GM23338 (cell line): ENCODE data around the gene ZNF398. TPM values are rescaled to one million over a fixed set of nuclear protein-coding genes. Genes with fewer than 3 reads are reported as not detected.

Experiments
- ATAC-seq: fragments of 200-7000 bp; cut with Tn5 transposase; 3 replicates; pipeline ENCODE4 v1.9.1; 2020
- DNase-seq: peaks from one replicate; pipeline ENCODE4 v3.0.0-alpha.2; 2015; ENCODE audit warnings: low spot score
- H2AFZ ChIP-seq: fragments of 200-600 bp; sonication (generic); 2 replicates; pipeline ENCODE4 v1.8.0; 2016; ENCODE audit warnings: antibody characterized with exemption, mild to moderate bottlenecking, moderate library complexity
- H3F3A ChIP-seq: fragments of 200-600 bp; sonication (generic); replicated peaks from 2 replicates; pipeline ENCODE4 v1.8.0; 2017; ENCODE audit warnings: antibody characterized with exemption, mixed run types, low read depth
- H3K27ac ChIP-seq: fragments of 200-600 bp; sonication (generic); 2 replicates; pipeline ENCODE4 v1.6.1; 2016; ENCODE audit warnings: low read depth
- H3K27me3 ChIP-seq: fragments of 200-600 bp; sonication (generic); 2 replicates; pipeline ENCODE4 v1.8.0; 2016; ENCODE audit warnings: mild to moderate bottlenecking, mixed run types, moderate library complexity; ENCODE audit not compliant: insufficient read depth
- H3K36me3 ChIP-seq: fragments of 200-600 bp; sonication (generic); 2 replicates; pipeline ENCODE4 v1.8.0; 2016; ENCODE audit warnings: mild to moderate bottlenecking; ENCODE audit not compliant: insufficient read depth
- H3K4me1 ChIP-seq: fragments of 200-600 bp; sonication (generic); 2 replicates; pipeline ENCODE4 v1.8.0; 2016; ENCODE audit warnings: mild to moderate bottlenecking, moderate library complexity; ENCODE audit not compliant: insufficient read depth
- H3K4me2 ChIP-seq: fragments of 200-600 bp; sonication (generic); 2 replicates; pipeline ENCODE4 v1.7.1; 2017; ENCODE audit warnings: mixed run types
- H3K4me3 ChIP-seq: fragments of 200-600 bp; sonication (generic); 2 replicates; pipeline ENCODE4 v1.6.1; 2016; ENCODE audit warnings: mixed run types
- H3K79me2 ChIP-seq: fragments of 200-600 bp; sonication (generic); replicated peaks from 2 replicates; pipeline ENCODE4 v1.8.0; 2017; ENCODE audit warnings: mild to moderate bottlenecking; ENCODE audit not compliant: insufficient read depth
- H3K9me2 ChIP-seq: fragments of 200-600 bp; sonication (generic); 2 replicates; pipeline ENCODE4 v1.8.0; 2017; ENCODE audit not compliant: insufficient read depth
- H4K20me1 ChIP-seq: fragments of 200-600 bp; sonication (generic); replicated peaks from 2 replicates; pipeline ENCODE4 v1.8.0; 2017; ENCODE audit warnings: mild to moderate bottlenecking; ENCODE audit not compliant: insufficient read depth
- H3K27ac Mint-ChIP-seq: 2 replicates; pipeline ENCODE4 v1.8.0; 2020; ENCODE audit warnings: inconsistent platforms, mild to moderate bottlenecking, moderate library complexity, mixed read lengths
- H3K27me3 Mint-ChIP-seq: 3 replicates; pipeline ENCODE4 v1.8.0; 2022; ENCODE audit warnings: low read depth, mild to moderate bottlenecking, moderate library complexity, mixed read lengths, inconsistent platforms; ENCODE audit not compliant: insufficient read depth, poor library complexity
- H3K36me3 Mint-ChIP-seq: 3 replicates; pipeline ENCODE4 v1.8.0; 2021; ENCODE audit warnings: low read depth, mild to moderate bottlenecking, inconsistent platforms, moderate library complexity, mixed read lengths
- H3K4me1 Mint-ChIP-seq: 3 replicates; pipeline ENCODE4 v1.8.0; 2020; ENCODE audit warnings: mild to moderate bottlenecking, inconsistent platforms, mixed read lengths
- H3K4me3 Mint-ChIP-seq: 3 replicates; pipeline ENCODE4 v1.8.0; 2021; ENCODE audit warnings: moderate library complexity, mild to moderate bottlenecking, inconsistent platforms, mixed read lengths
- H3K9me3 Mint-ChIP-seq: 3 replicates; pipeline ENCODE4 v1.8.0; 2020; ENCODE audit warnings: moderate library complexity, mild to moderate bottlenecking, inconsistent platforms, mixed read lengths
- CREB1 ChIP-seq: fragments of 250-450 bp; sonication (Bioruptor Pico); IDR thresholded peaks from 2 replicates; pipeline ENCODE4 v1.5.0; 2020; ENCODE audit warnings: low read depth, mild to moderate bottlenecking, moderate library complexity
- NANOG ChIP-seq: IDR thresholded peaks from 2 replicates; pipeline ENCODE4 v1.6.1; 2016; ENCODE audit warnings: antibody characterized with exemption, borderline replicate concordance
- REST ChIP-seq: IDR thresholded peaks from one replicate; pipeline ENCODE4 v1.6.1; 2018; ENCODE audit warnings: antibody characterized with exemption; ENCODE audit not compliant: unreplicated experiment
- STAT1 ChIP-seq: IDR thresholded peaks from one replicate; pipeline ENCODE4 v1.6.1; 2016; ENCODE audit warnings: antibody characterized with exemption; ENCODE audit not compliant: unreplicated experiment
- ZNF331 ChIP-seq: fragments of 250-450 bp; sonication (Bioruptor Pico); IDR thresholded peaks from 2 replicates; pipeline ENCODE4 v1.5.0; 2020; ENCODE audit warnings: low read depth, mild to moderate bottlenecking, moderate library complexity
- polyA plus RNA-seq: library from polyadenylated mRNA; unstranded; fragments of >200 nt; fragmentation: Nextera tagmentation; extraction: Ambion mirVana; gene quantifications from 2 replicates; pipeline ENCODE4 v1.2.1, GENCODE V29; 2016
- total RNA-seq: library from RNA; depleted of rRNA; stranded (reverse); fragments of >200 nt; shearing (Covaris generic); gene quantifications from 2 replicates; pipeline ENCODE4 v1.2.3, GENCODE V29; 2014
- TF ChIP-seq, protein P1 (sequence below): fragments of 250-450 bp; sonication (Bioruptor Pico); IDR thresholded peaks from 2 replicates; pipeline ENCODE4 v1.5.0; 2020; ENCODE audit warnings: mild to moderate bottlenecking, moderate library complexity
- TF ChIP-seq, protein P2 (sequence below), 2 experiments: fragments of 200-600 bp in 1 of 2; sonication (generic) in 1 of 2; conservative IDR thresholded peaks; 2 replicates each; pipeline versions ENCODE4 v1.5.1 to v1.6.1; 2016 to 2017; ENCODE audit warnings: antibody characterized with exemption in 2 of 2, low read depth in 2 of 2, mild to moderate bottlenecking in 2 of 2, moderate library complexity in 1 of 2

Gene ZNF398
- total and polyA plus RNA-seq, 2 experiments from 2014 or later: 20.7 to 99.6 TPM

GRCh38 chr7:149130572-149131198, 16.6 kb upstream of the ZNF398 start:
- no peak overlapping the region for H3K4me2 ChIP-seq
- no peak for DNase-seq
- TF ChIP-seq, protein P1, sequence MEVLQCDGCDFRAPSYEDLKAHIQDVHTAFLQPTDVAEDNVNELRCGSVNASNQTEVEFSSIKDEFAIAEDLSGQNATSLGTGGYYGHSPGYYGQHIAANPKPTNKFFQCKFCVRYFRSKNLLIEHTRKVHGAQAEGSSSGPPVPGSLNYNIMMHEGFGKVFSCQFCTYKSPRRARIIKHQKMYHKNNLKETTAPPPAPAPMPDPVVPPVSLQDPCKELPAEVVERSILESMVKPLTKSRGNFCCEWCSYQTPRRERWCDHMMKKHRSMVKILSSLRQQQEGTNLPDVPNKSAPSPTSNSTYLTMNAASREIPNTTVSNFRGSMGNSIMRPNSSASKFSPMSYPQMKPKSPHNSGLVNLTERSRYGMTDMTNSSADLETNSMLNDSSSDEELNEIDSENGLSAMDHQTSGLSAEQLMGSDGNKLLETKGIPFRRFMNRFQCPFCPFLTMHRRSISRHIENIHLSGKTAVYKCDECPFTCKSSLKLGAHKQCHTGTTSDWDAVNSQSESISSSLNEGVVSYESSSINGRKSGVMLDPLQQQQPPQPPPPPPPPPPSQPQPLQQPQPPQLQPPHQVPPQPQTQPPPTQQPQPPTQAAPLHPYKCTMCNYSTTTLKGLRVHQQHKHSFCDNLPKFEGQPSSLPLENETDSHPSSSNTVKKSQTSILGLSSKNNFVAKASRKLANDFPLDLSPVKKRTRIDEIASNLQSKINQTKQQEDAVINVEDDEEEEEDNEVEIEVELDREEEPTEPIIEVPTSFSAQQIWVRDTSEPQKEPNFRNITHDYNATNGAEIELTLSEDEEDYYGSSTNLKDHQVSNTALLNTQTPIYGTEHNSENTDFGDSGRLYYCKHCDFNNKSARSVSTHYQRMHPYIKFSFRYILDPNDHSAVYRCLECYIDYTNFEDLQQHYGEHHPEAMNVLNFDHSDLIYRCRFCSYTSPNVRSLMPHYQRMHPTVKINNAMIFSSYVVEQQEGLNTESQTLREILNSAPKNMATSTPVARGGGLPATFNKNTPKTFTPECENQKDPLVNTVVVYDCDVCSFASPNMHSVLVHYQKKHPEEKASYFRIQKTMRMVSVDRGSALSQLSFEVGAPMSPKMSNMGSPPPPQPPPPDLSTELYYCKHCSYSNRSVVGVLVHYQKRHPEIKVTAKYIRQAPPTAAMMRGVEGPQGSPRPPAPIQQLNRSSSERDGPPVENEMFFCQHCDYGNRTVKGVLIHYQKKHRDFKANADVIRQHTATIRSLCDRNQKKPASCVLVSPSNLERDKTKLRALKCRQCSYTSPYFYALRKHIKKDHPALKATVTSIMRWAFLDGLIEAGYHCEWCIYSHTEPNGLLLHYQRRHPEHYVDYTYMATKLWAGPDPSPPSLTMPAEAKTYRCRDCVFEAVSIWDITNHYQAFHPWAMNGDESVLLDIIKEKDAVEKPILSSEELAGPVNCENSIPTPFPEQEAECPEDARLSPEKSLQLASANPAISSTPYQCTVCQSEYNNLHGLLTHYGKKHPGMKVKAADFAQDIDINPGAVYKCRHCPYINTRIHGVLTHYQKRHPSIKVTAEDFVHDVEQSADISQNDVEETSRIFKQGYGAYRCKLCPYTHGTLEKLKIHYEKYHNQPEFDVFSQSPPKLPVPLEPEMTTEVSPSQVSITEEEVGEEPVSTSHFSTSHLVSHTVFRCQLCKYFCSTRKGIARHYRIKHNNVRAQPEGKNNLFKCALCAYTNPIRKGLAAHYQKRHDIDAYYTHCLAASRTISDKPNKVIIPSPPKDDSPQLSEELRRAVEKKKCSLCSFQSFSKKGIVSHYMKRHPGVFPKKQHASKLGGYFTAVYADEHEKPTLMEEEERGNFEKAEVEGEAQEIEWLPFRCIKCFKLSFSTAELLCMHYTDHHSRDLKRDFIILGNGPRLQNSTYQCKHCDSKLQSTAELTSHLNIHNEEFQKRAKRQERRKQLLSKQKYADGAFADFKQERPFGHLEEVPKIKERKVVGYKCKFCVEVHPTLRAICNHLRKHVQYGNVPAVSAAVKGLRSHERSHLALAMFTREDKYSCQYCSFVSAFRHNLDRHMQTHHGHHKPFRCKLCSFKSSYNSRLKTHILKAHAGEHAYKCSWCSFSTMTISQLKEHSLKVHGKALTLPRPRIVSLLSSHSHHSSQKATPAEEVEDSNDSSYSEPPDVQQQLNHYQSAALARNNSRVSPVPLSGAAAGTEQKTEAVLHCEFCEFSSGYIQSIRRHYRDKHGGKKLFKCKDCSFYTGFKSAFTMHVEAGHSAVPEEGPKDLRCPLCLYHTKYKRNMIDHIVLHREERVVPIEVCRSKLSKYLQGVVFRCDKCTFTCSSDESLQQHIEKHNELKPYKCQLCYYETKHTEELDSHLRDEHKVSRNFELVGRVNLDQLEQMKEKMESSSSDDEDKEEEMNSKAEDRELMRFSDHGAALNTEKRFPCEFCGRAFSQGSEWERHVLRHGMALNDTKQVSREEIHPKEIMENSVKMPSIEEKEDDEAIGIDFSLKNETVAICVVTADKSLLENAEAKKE (CRISPR knock-in tag): no peak
- TF ChIP-seq STAT1 (no peak), CREB1 (CRISPR knock-in tag) (no peak)
- peaks cover 13% of the 10 kb centered on the region for H3K4me1 Mint-ChIP-seq
- peaks cover 72% of the 10 kb centered on the region for H3K36me3 Mint-ChIP-seq
- no peak for ATAC-seq
- H3K4me1 ChIP-seq: peaks cover 11% of the 10 kb centered on the region
- no peak overlapping the region for H3K4me3 ChIP-seq
- H3K27me3 ChIP-seq: no peaks in the 10 kb centered on the region
- peaks cover 17% of the 10 kb centered on the region for H3K79me2 ChIP-seq
- H3K27ac Mint-ChIP-seq: no peak overlapping the region
- H3K36me3 ChIP-seq: peaks cover 21% of the 10 kb centered on the region
- peaks cover 20% of the 10 kb centered on the region; the same call in 1 of the 2 replicates for H3F3A ChIP-seq
- no peaks in the 10 kb centered on the region for H3K9me2 ChIP-seq
- no peak overlapping the region for H3K4me3 Mint-ChIP-seq
- H4K20me1 ChIP-seq: no peaks in the 10 kb centered on the region
- H3K27ac ChIP-seq: no peak overlapping the region
- peaks cover 14% of the 10 kb centered on the region for H3K27me3 Mint-ChIP-seq
- no peak overlapping the region for H2AFZ ChIP-seq
- H3K9me3 Mint-ChIP-seq: peaks cover 19% of the 10 kb centered on the region

DNA sequence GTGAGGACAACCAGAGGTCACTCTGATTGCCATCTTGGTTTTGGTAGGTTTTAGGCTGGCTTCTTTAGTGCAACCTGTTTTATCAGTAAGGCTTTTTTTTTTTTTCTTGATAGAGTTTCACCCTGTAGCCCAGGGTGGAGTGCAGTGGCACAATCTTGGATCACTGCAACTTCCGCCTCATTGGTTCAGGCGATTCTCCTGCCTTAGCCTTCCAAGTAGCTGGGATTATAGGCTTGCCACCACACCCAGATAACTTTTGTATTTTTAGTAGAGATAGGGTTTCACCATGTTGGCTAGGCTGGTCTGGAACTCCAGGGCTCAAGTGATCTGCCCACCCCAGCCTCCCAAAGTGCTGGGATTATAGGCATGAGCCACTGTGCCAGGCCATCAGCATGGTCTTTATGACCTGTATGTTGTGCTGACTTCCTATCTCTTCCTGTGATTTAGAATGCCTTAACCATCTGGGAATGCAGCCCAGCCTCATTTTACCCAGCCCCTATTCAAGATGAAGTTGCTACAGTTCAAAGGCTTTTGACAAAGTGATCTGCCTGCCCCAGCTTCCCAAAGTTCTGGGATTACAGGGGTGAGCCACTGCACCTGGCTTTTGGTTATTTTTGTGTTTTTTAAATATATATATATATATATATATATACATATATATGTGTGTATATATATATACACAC, 14.1 kb upstream of the ZNF398 start:
- DNase-seq: no peak
- Mint-ChIP-seq H3K4me1 (peaks cover 6% of the 10 kb centered on the region), H3K27ac (no peak overlapping the region), H3K36me3 (peaks cover 72% of the 10 kb centered on the region), H3K4me3 (no peak overlapping the region), H3K9me3 (peaks cover 19% of the 10 kb centered on the region), H3K27me3 (peaks cover 9% of the 10 kb centered on the region)
- no peaks in the 10 kb centered on the region for H3K27me3 ChIP-seq
- H3K4me2 ChIP-seq: no peak overlapping the region
- no peak overlapping the region for H3K4me3 ChIP-seq
- no peak overlapping the region for H2AFZ ChIP-seq
- H3K27ac ChIP-seq: 0 out of 2 replicates have a peak overlapping the region, but pooled peaks have one; percentile 14
- H3K4me1 ChIP-seq: peaks cover 14% of the 10 kb centered on the region
- ATAC-seq: no peak
- H3K9me2 ChIP-seq: no peaks in the 10 kb centered on the region
- H3F3A ChIP-seq: peaks cover 20% of the 10 kb centered on the region; the same call in 1 of the 2 replicates
- H3K36me3 ChIP-seq: peaks cover 21% of the 10 kb centered on the region
- peaks cover 10% of the 10 kb centered on the region for H3K79me2 ChIP-seq
- H4K20me1 ChIP-seq: no peaks in the 10 kb centered on the region
- TF ChIP-seq CREB1 (CRISPR knock-in tag) (no peak), ZNF331 (CRISPR knock-in tag) (no peak), REST (no peak), NANOG (no peak)
- TF ChIP-seq, protein P2, sequence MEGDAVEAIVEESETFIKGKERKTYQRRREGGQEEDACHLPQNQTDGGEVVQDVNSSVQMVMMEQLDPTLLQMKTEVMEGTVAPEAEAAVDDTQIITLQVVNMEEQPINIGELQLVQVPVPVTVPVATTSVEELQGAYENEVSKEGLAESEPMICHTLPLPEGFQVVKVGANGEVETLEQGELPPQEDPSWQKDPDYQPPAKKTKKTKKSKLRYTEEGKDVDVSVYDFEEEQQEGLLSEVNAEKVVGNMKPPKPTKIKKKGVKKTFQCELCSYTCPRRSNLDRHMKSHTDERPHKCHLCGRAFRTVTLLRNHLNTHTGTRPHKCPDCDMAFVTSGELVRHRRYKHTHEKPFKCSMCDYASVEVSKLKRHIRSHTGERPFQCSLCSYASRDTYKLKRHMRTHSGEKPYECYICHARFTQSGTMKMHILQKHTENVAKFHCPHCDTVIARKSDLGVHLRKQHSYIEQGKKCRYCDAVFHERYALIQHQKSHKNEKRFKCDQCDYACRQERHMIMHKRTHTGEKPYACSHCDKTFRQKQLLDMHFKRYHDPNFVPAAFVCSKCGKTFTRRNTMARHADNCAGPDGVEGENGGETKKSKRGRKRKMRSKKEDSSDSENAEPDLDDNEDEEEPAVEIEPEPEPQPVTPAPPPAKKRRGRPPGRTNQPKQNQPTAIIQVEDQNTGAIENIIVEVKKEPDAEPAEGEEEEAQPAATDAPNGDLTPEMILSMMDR (conservative IDR thresholded peaks at IDR 0.05; ENCODE audit: low read depth in 2 of 2): no peak
